Lower lobe of right lung (tissue), 2 donors: ENCODE measurements around the gene GPR37L1. TPM values are rescaled to one million over a fixed set of nuclear protein-coding genes. Genes with fewer than 3 reads are reported as not detected.

ENCODE experiments used
- ATAC-seq, 2 donors: fragments of 200-7000 bp; cut with Tn5 transposase; one replicate each; pipeline ENCODE4 v1.9.1; 2020 to 2022; ENCODE audit warnings: mild to moderate bottlenecking in 2 of 2, moderate library complexity in 2 of 2
- DNase-seq: peaks from one replicate; pipeline ENCODE4 v3.0.0-alpha.2; 2020
- H3K27ac ChIP-seq: fragments of 200-600 bp; one replicate; pipeline ENCODE4 v1.8.0; 2022
- H3K27me3 ChIP-seq: fragments of 200-600 bp; one replicate; pipeline ENCODE4 v1.8.0; 2022; ENCODE audit warnings: low read depth
- H3K36me3 ChIP-seq: fragments of 200-600 bp; one replicate; pipeline ENCODE4 v1.8.0; 2022; ENCODE audit warnings: mild to moderate bottlenecking
- H3K4me1 ChIP-seq: fragments of 200-600 bp; one replicate; pipeline ENCODE4 v1.8.0; 2022
- H3K4me3 ChIP-seq: fragments of 200-600 bp; one replicate; pipeline ENCODE4 v1.8.0; 2022; ENCODE audit warnings: mild to moderate bottlenecking
- H3K9me3 ChIP-seq: fragments of 200-600 bp; one replicate; pipeline ENCODE4 v1.8.0; 2022
- CTCF ChIP-seq: fragments of 200-600 bp; IDR thresholded peaks from one replicate; pipeline ENCODE4 v1.8.0; 2022; ENCODE audit warnings: antibody characterized with exemption, mild to moderate bottlenecking
- intact Hi-C: fragments of 100-400 bp; cut with DNase I; formaldehyde crosslinking; loops from one replicate; pipeline ENCODE4 v1.11.0; 2022
- total RNA-seq: library from RNA; stranded (reverse); fragmentation: NEBNext Ultra II Directional; extraction: Animal tissue kit (Norgen Biotek cat#: 25700); gene quantifications from one replicate; pipeline ENCODE4 v1.2.1, GENCODE V29; 2021
- donor health status: DM: no; HTN: yes; CAD: no; lungs with severe emphysema.

The GPR37L1 gene
- total RNA-seq, 1 donor from 2014 or later: 0.06 TPM

- no peaks in the 10 kb centered on the region for H3K27me3 ChIP-seq
- no peak overlapping the region for H3K4me3 ChIP-seq
- no peaks in the 10 kb centered on the region for H3K36me3 ChIP-seq
- ATAC-seq: no peak
- intact Hi-C loops: loop anchor here (10.0 kb wide), 1 partner anchor 113 kb away; no protein-coding TSS in a partner anchor
- DNase-seq: no peak
- H3K27ac ChIP-seq: no peak overlapping the region
- TF ChIP-seq CTCF: no peak
- peaks cover 10% of the 10 kb centered on the region for H3K4me1 ChIP-seq
- no peaks in the 10 kb centered on the region for H3K9me3 ChIP-seq
Measured at GRCh38 chr1:202117898-202118371, 4.8 kb upstream of the GPR37L1 start.

- Histone ChIP-seq H3K27ac (no peak overlapping the region), H3K9me3 (no peaks in the 10 kb centered on the region), H3K36me3 (no peaks in the 10 kb centered on the region), H3K4me1 (no peaks in the 10 kb centered on the region), H3K4me3 (no peak overlapping the region), H3K27me3 (no peaks in the 10 kb centered on the region)
- intact Hi-C loops: no loop called here
- TF ChIP-seq CTCF: no peak
- ATAC-seq (no peak), DNase-seq (no peak)
Measured at GRCh38 chr1:202121006-202121405, 1.7 kb upstream of the GPR37L1 start.

GRCh38 chr1:202123336-202123813, 658 bp downstream of the GPR37L1 start:
- intact Hi-C loops: no loop called here
- TF ChIP-seq CTCF: no peak
- Histone ChIP-seq H3K4me1 (no peaks in the 10 kb centered on the region), H3K9me3 (no peaks in the 10 kb centered on the region), H3K36me3 (no peaks in the 10 kb centered on the region), H3K4me3 (no peak overlapping the region), H3K27me3 (no peaks in the 10 kb centered on the region), H3K27ac (no peak overlapping the region)
- no peak for DNase-seq
- no peak for ATAC-seq

GRCh38 chr1:202124142-202124541, 1.4 kb downstream of the GPR37L1 start:
- intact Hi-C loops: no loop called here
- no peak for DNase-seq
- no peaks in the 10 kb centered on the region for H3K36me3 ChIP-seq
- H3K4me3 ChIP-seq: no peak overlapping the region
- no peaks in the 10 kb centered on the region for H3K27me3 ChIP-seq
- no peak for TF ChIP-seq CTCF
- no peak for ATAC-seq
- no peaks in the 10 kb centered on the region for H3K9me3 ChIP-seq
- no peaks in the 10 kb centered on the region for H3K4me1 ChIP-seq
- H3K27ac ChIP-seq: no peak overlapping the region

- Histone ChIP-seq H3K27ac (no peak overlapping the region), H3K9me3 (no peaks in the 10 kb centered on the region), H3K4me3 (no peak overlapping the region), H3K4me1 (no peaks in the 10 kb centered on the region), H3K27me3 (no peaks in the 10 kb centered on the region), H3K36me3 (no peaks in the 10 kb centered on the region)
- no peak for TF ChIP-seq CTCF
- ATAC-seq (no peak), DNase-seq (no peak)
- intact Hi-C loops: no loop called here
Measured at GRCh38 chr1:202125611-202126010, 2.9 kb downstream of the GPR37L1 start.
